ENCODE data around the gene MAPK8IP1. TPM values are rescaled to one million over a fixed set of nuclear protein-coding genes. Genes with fewer than 3 reads are reported as not detected.

MAPK8IP1 gene
- total and polyA plus RNA-seq, 2 donors (not counting 3 experiments of a cell fraction or from before 2014, with no cell fraction given) = 4.1 to 4.8 TPM

DNA sequence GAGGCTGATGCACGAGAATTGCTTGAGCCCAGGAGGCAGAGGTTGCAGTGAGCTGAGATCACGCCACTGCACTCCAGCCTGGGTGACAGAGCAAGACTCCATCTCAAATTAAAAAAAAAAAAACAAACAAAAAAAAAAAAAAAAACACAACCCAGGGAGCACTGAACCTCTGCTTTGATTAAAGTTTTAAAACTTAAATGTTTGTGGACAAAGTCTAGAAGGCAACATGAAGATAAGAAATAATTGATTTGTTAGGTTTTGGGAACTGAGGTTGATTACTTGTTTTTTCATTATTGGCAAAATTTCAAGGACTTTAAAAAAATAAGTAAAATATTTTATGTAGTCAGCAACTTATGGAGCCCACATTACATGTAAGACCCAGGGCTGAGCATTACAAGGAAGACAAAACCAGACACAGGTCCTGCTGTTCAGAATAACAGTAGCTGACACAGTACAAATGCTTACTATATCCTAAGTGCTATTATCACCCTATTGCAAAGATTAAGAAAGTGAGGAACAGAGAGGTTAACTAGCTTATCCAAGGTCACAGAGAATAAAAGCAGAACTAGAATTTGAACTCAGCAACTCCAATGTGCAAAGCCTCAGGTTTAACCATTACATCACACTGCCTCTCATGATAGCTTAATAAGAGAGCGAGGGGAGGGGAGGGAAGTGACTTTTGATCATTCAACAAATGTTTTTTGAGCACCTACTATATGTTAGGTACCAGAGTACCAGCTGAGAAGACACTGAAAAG, 40.5 kb upstream of the MAPK8IP1 start:
- no peak overlapping the region for H2AFZ ChIP-seq (ENCODE audit: low read depth, low read length)
- H3K36me3 ChIP-seq (ENCODE audit: control insufficient read depth in 2 of 2, extremely low read depth in 1 of 2, insufficient read depth in 2 of 2, low read length in 2 of 2) = no peaks in the 10 kb centered on the region
- intact Hi-C loops (cut with micrococcal nuclease) = loop anchor here (10.0 kb wide), 1 partner anchor 470 kb away; no protein-coding TSS in a partner anchor
- TF ChIP-seq, protein P1, sequence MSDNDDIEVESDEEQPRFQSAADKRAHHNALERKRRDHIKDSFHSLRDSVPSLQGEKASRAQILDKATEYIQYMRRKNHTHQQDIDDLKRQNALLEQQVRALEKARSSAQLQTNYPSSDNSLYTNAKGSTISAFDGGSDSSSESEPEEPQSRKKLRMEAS (IDR thresholded peaks at IDR 0.05; ENCODE audit: insufficient read depth, insufficient read length) = no peak
- TF ChIP-seq GATA2 (IDR thresholded peaks at IDR 0.05; ENCODE audit: insufficient read depth, insufficient read length, low read depth, low read length) (no peak), MYC (IDR thresholded peaks at IDR 0.05; ENCODE audit: low read depth, low read length) (no peak), JUN (IDR thresholded peaks at IDR 0.05; ENCODE audit: borderline replicate concordance, insufficient read depth, insufficient read length, low read depth) (no peak), POLR2A (IDR thresholded peaks at IDR 0.05; ENCODE audit: low read depth, low read length) (no peak), EZH2 (IDR thresholded peaks at IDR 0.05; ENCODE audit: borderline replicate concordance, low read depth, low read length, severe bottlenecking) (no peak), FOS (IDR thresholded peaks at IDR 0.05; ENCODE audit: borderline replicate concordance, insufficient read depth, low read length) (no peak), POLR2AphosphoS5 (IDR thresholded peaks at IDR 0.05; ENCODE audit: insufficient read depth, low read depth, low read length) (no peak)
- TF ChIP-seq, protein P2, sequence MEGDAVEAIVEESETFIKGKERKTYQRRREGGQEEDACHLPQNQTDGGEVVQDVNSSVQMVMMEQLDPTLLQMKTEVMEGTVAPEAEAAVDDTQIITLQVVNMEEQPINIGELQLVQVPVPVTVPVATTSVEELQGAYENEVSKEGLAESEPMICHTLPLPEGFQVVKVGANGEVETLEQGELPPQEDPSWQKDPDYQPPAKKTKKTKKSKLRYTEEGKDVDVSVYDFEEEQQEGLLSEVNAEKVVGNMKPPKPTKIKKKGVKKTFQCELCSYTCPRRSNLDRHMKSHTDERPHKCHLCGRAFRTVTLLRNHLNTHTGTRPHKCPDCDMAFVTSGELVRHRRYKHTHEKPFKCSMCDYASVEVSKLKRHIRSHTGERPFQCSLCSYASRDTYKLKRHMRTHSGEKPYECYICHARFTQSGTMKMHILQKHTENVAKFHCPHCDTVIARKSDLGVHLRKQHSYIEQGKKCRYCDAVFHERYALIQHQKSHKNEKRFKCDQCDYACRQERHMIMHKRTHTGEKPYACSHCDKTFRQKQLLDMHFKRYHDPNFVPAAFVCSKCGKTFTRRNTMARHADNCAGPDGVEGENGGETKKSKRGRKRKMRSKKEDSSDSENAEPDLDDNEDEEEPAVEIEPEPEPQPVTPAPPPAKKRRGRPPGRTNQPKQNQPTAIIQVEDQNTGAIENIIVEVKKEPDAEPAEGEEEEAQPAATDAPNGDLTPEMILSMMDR (IDR thresholded peaks at IDR 0.05; ENCODE audit: extremely low read depth in 1 of 2, insufficient read depth in 1 of 2, low read depth in 1 of 2, low read length in 2 of 2) = no peak
- H3K9me1 ChIP-seq (replicated peaks; ENCODE audit: control insufficient read depth, extremely low read depth, insufficient read depth, low read length) = no peaks in the 10 kb centered on the region
- no peaks in the 10 kb centered on the region for H4K20me1 ChIP-seq (replicated peaks; ENCODE audit: control insufficient read depth, extremely low read depth, insufficient read depth, low read length)
- FAIRE-seq = no peak
- dilution Hi-C loops (cut with MboI; ENCODE audit: extremely low pct_ligation_motif_present, low sequenced_read_pairs) = no loop called here
- ChIA-PET CTCF (interaction anchor here (1.5 to 1.9 kb wide), 2 partner anchors 9 to 161 kb away, joined by 3 to 7 read pairs; no protein-coding TSS in a partner anchor), POLR2A (interaction anchor here (0.8 kb wide), 1 partner anchor 84 kb away, joined by 6 read pairs; no protein-coding TSS in a partner anchor)
- H3K4me3 ChIP-seq (replicated peaks in 1 of 3; ENCODE audit: insufficient read depth in 1 of 3, low read depth in 1 of 3, low read length in 3 of 3) = no peak overlapping the region
- BruUV-seq (replicated peaks) = no TSS peak
- peaks cover 11 to 15% of the 10 kb centered on the region in 2 experiments for H3K27me3 ChIP-seq (ENCODE audit: control insufficient read depth in 2 of 2, insufficient read depth in 2 of 2, low read length in 2 of 2)
- peaks cover 13% of the 10 kb centered on the region for H3K4me1 ChIP-seq (ENCODE audit: control insufficient read depth, extremely low read depth, insufficient read depth, low read length)
- H3K9ac ChIP-seq (replicated peaks; ENCODE audit: extremely low read depth, insufficient read depth, low read length) = no peak overlapping the region
- H3K9me3 ChIP-seq (replicated peaks; ENCODE audit: control insufficient read depth, insufficient read depth, low read length) = no peaks in the 10 kb centered on the region
- H3K4me2 ChIP-seq (ENCODE audit: insufficient read depth, low read length) = no peak overlapping the region
- no peak overlapping the region for H3K27ac ChIP-seq (ENCODE audit: insufficient read depth, low read depth, low read length)
- no peak for DNase-seq (ENCODE audit: low read depth, low spot score)
- H3K79me2 ChIP-seq (ENCODE audit: control insufficient read depth, insufficient read depth, low read length) = peaks cover 9% of the 10 kb centered on the region
